RWPE2 (cell line): ENCODE results near the gene LHFPL4.

ENCODE experiments used
- ATAC-seq: fragments of 200-7000 bp; cut with Tn5 transposase; 3 replicates; pipeline ENCODE4 v1.9.1; 2021; ENCODE audit warnings: low read depth
- DNase-seq: peaks from one replicate; pipeline ENCODE4 v3.0.0-alpha.2; 2020; ENCODE audit warnings: low spot score
- H3K27ac ChIP-seq: fragments of 450-650 bp; 2 replicates; pipeline ENCODE4 v1.5.1; 2017; ENCODE audit warnings: mild to moderate bottlenecking; ENCODE audit not compliant: poor library complexity, severe bottlenecking
- H3K27me3 ChIP-seq: fragments of 250-450 bp; sonication (Bioruptor Pico); 2 replicates; pipeline ENCODE4 v1.5.1; 2021; ENCODE audit warnings: mild to moderate bottlenecking, moderate library complexity; ENCODE audit not compliant: insufficient read depth, poor library complexity, severe bottlenecking
- H3K36me3 ChIP-seq: fragments of 250-450 bp; sonication (Bioruptor Pico); 2 replicates; pipeline ENCODE4 v1.5.1; 2020; ENCODE audit warnings: low read depth, mild to moderate bottlenecking, moderate library complexity
- H3K4me1 ChIP-seq: fragments of 250-450 bp; sonication (Bioruptor Pico); 2 replicates; pipeline ENCODE4 v1.5.1; 2021; ENCODE audit warnings: mild to moderate bottlenecking, moderate library complexity; ENCODE audit not compliant: insufficient read depth, poor library complexity, severe bottlenecking
- H3K4me3 ChIP-seq: fragments of 250-450 bp; sonication (Bioruptor Pico); 2 replicates; pipeline ENCODE4 v1.5.1; 2021; ENCODE audit warnings: mild to moderate bottlenecking, moderate library complexity; ENCODE audit not compliant: severe bottlenecking
- H3K9me3 ChIP-seq: fragments of 250-450 bp; sonication (Bioruptor Pico); 2 replicates; pipeline ENCODE4 v1.5.1; 2021; ENCODE audit warnings: mild to moderate bottlenecking, moderate library complexity; ENCODE audit not compliant: severe bottlenecking
- CTCF ChIP-seq: fragments of 450-650 bp; IDR thresholded peaks from one replicate; pipeline ENCODE4 v1.5.1; 2017; ENCODE audit warnings: mild to moderate bottlenecking, moderate library complexity; ENCODE audit not compliant: poor library complexity, severe bottlenecking

Gene LHFPL4

DNA sequence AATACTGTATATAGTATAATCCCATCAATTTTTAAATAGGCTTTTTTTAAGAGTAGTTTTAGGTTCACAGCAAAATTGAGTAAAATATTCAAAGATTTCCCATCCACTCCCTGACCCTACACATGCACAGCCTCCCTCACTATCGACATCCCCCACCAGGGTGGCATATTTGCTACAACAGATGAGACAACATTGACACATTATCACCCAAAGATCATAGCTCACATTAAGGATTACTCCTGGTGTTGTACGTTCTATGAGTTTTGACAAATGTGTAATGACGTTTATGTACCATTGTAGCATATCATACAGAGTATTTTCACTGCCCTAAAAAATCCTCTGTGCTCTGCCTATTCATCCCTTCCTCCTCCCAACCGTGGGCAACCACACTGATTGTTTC lies 39.3 kb downstream of the LHFPL4 start:
- no peaks in the 10 kb centered on the region for H3K9me3 ChIP-seq
- DNase-seq: no peak
- peaks cover 2% of the 10 kb centered on the region for H3K27me3 ChIP-seq
- H3K4me3 ChIP-seq: no peak overlapping the region
- H3K4me1 ChIP-seq: no peaks in the 10 kb centered on the region
- H3K36me3 ChIP-seq: no peaks in the 10 kb centered on the region
- TF ChIP-seq CTCF: no peak
- H3K27ac ChIP-seq: no peak overlapping the region
- ATAC-seq: no peak

- no peak overlapping the region for H3K27ac ChIP-seq
- no peak for TF ChIP-seq CTCF
- H3K9me3 ChIP-seq: no peaks in the 10 kb centered on the region
- no peaks in the 10 kb centered on the region for H3K36me3 ChIP-seq
- no peaks in the 10 kb centered on the region for H3K4me1 ChIP-seq
- ATAC-seq (no peak), DNase-seq (no peak)
- H3K4me3 ChIP-seq: no peak overlapping the region
- peaks cover 12% of the 10 kb centered on the region for H3K27me3 ChIP-seq
These were observed 41.1 kb downstream of the LHFPL4 start for GRCh38 chr3:9512456-9513045.

DNA sequence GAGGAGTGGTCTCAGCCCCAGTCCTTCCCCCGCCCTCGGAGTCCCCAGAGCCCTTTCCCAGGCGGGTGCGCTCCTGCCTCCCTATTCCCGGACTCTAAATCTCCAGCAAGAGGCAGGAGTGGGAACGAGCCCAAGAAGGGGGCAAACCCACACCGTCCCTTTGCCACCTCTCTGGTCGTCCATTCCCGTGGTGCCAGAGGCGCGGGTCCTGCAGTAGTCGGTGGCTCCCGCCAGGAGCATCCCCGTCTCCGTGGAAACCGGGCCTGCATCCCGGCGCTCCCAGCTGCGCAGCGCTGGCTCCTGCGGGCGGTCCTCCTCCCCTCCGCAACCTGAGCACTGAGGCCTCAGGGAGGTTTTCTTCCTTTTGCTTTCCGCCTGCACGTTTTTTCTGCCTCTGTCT lies 44.8 kb downstream of the LHFPL4 start:
- H3K4me3 ChIP-seq: no peak overlapping the region
- H3K27ac ChIP-seq: no peak overlapping the region
- no peaks in the 10 kb centered on the region for H3K4me1 ChIP-seq
- ATAC-seq (peak; percentile 42; the same call in 1 of the 3 replicates), DNase-seq (no peak)
- no peaks in the 10 kb centered on the region for H3K36me3 ChIP-seq
- no peak for TF ChIP-seq CTCF
- no peaks in the 10 kb centered on the region for H3K9me3 ChIP-seq
- peaks cover 12% of the 10 kb centered on the region for H3K27me3 ChIP-seq

DNA sequence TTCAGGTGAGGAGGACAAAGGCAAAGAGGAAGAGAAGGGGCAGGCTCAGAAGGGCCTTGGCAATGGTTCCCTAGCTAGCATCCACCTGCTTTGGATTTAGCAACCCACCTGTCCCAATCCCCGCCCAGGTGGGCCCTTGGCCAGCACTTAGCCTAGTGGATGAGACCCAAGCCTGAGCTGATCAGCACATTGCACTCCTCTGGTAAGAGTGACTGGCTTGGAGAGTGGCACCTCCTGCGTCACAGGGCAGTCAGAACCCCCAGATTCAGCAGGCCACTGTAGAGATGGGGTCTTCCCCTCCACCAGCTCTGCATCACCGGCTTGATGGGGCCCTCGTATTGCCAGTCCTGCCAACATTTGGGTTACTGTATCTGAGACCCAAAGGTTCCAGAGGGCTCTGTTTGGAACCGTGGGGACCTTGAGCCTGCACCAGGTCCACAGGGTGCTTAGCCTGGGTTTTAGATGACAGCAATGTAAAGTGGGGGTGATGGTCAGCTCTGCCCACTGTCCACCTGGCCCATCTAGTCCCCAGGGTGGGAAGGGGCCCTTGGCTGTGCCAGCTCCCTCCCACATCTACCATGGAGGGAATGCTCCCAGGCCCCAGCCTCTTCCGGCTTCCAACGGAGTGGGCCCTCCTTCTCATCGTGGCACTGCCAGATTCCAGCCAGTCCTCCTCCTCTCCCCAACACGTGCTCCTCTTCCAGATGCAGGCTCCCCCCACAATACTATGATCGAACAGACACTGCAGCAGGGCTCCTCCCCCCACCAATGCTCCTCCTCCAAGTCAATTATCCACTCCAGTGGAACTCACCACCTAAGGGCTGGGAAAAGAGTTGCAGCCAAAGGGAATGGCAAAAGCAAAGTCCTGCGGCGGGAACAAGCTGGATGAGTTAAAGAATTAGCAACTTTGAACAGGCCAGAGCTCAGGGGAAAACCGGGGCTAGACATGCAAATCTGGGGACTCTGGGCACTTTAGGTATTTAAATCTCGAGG lies 45.7 kb downstream of the LHFPL4 start:
- Histone ChIP-seq H3K4me3 (no peak overlapping the region), H3K27ac (no peak overlapping the region), H3K27me3 (peaks cover 12% of the 10 kb centered on the region), H3K4me1 (no peaks in the 10 kb centered on the region), H3K9me3 (no peaks in the 10 kb centered on the region), H3K36me3 (no peaks in the 10 kb centered on the region)
- ATAC-seq (no peak), DNase-seq (no peak)
- no peak for TF ChIP-seq CTCF
